NCI-H146 (cell line): ENCODE measurements around the gene SLC27A6.
"Not testable (repeated sequence)": the region's sequence is repeated elsewhere in the genome, so short reads cannot be mapped to it uniquely, and the experiment has no call there.

Experiments
- DNase-seq: peaks from one replicate; lab custom pipeline; 2025; lab: John Stamatoyannopoulos, UW

Gene SLC27A6

DNA sequence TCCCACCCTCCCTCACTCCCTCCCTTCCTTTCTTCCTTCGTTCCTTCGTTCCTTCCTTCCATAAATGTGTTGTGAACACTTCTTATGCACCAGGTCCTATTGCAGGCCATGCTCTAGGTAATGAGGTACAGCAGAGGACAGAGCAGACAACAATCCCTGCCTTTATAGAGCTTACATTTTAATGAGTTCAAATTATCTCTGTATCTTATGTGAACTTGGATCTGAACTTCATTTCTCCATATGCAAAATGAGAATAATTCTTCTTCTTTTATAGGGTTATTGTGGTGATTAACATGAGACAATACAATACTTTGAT is 37.2 kb downstream of the SLC27A6 start:
- DNase-seq = no peak

DNA sequence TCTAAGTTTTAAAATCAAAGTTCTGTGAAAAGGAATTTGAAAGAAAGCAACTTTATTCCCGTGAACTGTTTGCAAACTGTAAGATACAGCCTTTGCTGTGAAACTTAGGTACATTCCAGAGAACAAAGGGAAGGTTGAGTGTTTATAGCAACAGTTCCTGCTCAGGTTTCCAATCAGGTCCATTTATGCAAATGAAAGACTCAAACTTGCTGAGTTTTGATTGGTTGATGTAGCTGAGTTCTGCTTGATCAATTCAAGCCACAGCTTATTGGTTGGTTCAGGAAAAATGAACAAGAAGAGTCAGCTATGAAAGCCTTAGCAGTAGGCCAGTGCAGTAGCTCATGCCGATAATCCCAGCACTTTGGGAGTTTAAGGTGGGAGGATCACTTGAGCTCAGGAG is 37.9 kb downstream of the SLC27A6 start:
- DNase-seq = no peak

DNA sequence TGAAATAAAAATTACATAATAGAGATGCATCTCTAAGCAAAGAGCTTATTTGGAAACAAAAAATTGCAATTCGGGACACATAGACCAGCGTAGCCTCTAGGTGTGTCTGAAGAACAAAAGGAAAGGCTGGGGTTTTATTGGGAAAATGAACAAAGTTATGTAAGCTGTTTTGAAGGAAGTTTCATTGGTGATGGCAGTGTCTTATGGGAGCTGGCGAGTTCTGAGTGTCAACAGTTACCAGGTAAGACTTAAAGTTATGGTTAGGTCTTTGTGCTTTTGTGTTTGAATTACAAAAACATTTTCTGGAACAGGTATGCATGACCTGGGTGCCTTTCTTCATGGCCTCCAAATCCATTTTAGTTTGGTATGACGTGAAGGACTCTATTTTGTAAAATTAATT is 48.9 kb downstream of the SLC27A6 start:
- DNase-seq = no peak

DNA sequence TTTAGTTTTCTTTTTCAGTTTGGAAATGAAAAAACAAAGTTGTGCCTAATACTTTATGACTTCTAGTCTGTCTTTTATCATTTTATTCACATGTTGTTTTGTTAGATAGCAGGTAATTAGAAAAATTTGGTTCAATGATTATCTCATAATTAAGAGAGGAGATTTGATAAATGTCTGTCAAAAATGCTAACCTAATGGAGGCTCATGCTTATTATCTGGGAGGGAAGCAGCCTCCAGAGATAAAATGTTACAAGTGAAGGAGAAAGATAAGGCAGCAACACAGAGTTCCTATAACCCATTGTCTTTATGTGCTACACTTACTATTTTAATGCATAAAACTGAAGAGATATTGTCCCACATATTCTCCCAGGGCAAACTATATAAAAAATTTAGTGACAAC is 53.5 kb downstream of the SLC27A6 start:
- DNase-seq = no peak

DNA sequence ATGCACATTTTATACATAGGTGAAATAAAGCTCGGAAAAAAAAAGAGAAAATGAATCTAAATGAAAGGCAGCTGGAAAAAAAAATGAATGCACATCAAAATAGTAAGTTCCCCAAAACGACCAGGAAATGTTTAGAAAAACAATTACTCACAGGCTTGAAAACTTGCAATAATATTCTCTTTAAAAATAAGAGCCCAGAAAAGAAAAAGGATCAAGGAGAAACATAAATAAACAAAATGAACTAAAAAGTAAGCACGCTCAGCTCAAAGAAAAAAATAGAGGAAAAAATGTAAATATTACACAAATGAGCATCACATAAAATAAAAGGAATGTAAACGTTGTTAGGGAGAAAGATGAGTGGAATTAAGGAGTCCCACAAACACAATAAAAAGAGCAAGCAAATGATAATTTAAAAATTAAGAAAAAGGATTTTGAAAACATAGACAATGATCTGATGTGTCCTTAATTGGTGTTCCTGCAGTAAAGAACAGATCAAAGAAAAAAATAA is 54.2 kb downstream of the SLC27A6 start:
- DNase-seq = no peak

DNA sequence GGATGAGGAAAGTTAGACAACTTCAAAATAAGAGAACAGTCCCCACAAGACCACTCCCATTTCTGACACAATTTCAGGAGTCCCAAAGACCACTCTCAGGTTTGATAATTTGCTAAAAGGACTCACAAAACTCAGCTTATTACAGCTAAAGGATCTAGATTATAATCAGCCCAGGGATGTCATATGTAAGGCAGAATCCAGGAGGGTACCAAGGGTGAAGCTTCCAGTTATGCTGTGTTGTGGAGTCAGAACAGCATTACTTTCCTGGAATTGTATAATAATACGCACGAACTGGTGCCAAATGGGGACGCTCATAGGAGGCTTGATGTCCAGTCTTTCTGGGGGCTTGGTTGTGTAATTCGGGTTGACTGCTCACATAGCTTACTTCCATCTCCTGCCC is 55.4 kb downstream of the SLC27A6 start:
- DNase-seq = no peak

DNA sequence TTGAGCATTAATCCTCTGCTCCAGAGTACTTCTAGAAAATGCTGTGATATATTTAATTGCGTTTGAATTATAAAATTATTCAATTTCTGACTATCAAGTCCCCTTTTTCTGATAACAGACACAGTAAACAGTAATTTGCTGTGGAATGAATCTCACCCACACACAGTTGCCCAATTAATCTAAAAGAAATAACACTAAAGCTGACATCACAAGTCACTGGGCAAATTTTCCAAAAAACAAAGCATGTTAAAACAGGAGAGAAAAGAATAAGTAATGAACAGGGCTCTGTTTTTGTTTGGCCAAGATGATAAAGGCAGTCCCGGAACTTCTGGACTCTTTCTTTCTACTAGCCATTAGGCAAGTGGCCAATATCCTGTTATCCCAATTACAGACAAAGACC is 56.5 kb downstream of the SLC27A6 start:
- DNase-seq = no peak

DNA sequence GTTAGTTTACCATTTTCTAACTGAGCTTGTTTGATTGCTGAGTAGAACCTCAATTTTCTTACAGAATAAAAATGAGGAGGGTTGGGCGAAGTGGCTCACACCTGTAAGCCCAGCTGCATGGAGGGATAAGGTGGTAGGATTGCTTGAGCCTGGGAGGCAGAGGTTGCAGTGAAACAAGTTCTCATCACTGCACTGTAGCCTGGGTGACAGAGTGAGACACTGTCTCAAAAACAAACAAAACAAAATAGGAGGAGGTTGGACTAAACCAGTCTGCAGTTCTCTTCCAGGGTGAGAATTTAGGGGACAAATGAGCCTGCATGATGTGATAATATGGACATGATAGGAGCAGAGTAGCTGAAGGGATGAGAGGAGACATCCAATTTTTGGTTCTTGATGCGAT is 57.3 kb downstream of the SLC27A6 start:
- DNase-seq = no peak

DNA sequence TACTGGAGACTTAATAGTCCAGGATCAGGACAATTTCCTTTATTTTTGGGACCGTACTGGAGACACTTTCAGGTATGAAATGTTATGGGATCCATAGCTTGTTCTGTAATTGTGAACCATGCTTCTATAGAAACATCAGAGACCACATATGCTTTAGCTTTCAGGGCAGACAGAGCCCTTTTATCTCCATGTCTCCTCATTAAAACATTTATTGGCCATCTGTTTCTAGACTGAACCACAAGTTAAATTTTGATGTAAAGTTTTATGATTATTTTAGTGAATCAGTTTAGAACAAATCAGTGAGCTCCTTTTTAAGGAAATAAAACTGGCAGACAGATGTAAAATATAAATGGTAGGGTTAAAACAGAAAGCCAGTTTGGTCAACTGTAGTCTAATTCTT is 62.0 kb downstream of the SLC27A6 start:
- DNase-seq = no peak

DNA sequence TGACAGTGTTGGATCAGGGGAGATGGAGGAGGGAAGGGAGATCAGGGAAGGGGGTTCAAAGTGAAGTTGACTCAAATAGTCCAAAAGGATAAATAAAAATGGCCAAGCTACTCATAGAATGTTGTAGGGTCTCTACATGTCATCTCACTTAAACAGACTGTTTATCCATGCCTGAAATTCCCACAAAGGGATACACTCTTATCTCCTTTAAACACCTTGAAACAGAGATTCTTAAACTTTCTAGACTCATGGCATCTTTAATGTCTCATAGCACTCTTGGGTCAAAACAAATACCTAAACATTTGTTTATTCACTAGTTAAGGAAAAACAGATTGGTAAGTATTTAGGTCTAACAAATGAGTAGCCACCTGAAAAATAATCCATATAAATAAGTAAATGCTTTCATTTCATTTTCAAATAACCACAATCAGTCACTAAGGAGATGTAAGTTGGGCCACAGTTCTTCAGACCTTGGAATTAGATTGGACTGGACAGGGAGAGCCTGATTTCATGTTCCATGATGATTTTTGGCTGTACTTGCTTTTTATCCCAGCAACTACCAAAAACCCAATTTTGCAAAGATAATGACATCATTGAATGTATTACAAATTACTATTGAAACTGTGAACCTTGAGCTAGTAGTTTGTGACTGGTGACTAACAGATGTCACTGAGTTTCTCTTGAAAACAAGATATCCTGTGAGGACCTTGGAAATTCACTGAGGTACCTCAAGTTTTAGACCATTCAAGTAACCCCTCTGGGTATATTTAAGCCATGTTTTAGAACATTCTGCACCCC is 66.8 kb downstream of the SLC27A6 start:
- DNase-seq = no peak

DNA sequence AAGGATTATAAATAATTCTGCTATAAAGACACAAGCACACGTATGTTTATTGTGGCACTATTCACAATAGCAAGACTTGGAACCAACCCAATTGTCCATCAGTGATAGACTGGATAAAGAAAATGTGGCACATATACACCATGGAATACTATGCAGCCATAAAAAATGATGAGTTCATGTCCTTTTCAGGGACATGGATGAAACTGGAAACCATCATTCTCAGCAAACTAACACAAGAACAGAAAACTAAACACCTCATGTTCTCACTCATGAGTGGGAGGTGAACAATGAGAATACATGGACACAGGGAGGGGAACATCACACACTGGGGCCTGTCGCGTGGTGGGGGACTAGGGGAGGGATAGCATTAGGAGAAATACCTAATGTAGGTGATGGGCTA is 71.0 kb downstream of the SLC27A6 start:
- DNase-seq = not testable (repeated sequence)

DNA sequence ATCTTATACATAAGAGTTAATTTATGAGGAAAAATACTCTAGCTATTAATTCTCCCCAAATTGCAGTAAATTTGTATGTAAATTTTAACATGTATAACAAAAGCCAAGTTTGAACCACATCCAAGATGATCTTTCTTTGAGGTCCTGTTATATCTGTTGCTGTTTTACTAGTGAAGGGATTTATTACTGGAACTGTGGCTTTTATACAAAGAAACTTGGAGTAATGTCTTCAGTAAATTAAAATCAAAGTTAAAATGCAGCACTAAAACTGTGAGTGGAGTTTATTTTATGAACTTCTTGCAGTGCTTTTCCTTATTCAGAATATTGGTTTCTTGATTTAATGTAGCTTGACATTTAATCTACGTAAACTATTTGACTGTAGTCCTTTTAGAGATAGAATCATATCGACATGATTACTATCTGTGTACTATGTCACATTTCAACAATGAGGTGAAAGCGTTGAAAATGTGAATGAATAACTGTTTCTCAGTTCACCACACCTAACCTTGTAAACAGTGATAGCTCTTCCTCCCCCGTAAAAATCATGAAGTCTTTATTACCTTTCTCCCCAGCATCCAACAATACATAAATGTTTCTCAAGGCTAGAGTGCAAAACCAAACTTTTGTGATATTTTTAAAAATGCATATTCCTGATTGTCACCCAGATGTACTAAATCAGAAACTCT is 76.1 kb downstream of the SLC27A6 start:
- no peak for DNase-seq

DNA sequence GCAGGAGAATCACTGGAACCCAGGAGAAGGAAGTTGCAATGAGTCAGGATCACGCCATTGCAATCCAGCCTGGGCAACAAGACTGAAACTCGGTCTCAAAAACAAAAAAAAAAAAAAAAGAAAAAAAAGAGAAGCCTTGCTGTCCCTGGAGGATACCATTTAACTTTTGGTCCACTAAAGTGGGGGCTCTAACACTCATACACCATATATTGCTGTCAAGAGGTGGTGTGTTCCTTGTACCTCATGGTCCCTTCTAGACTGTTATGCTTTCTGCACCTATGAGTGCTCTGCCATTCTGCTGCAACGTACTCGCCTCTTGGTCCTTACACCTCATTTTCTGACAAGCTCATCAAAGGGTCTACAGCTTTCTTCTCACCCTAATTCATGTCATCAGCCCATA is 77.0 kb downstream of the SLC27A6 start:
- DNase-seq = no peak

DNA sequence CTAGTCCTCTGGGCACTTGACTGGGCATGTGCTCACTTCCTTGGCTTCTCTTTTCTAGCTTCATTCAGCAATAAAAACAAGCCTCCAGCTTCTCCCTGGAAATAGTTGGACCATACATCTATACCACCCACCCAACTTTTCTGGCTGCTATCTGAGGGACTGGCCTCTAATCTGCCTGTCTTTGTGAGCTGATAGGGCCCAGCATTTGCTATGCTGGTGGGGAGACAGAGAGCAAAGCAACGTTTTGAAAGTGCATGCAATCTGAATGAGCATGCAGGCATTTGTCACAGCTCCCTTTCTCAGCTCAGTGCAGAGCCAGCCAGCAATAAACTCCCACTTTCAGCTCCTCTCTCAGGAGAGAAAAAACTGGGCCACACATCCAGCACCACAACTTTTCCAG is 78.6 kb downstream of the SLC27A6 start:
- DNase-seq = no peak

DNA sequence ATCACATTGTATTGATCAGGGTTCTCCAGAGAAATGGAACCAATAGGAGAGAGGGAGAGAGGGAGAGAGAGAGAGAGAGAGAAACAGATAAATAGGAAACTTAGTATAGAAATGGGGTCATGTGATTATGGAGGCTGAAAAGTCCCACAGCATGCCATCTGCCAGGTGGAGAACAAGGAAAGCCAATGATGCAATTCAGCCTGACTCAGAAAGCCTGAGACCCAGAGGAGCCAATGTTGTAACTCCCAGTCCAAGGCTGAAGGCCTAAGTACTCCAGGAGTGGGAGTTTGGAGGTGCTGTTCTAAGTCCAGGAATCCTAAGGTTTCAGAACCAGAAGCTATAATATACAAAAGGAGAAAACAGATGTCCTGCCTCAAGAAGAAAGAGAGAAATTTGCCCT is 80.9 kb downstream of the SLC27A6 start:
- DNase-seq = no peak

DNA sequence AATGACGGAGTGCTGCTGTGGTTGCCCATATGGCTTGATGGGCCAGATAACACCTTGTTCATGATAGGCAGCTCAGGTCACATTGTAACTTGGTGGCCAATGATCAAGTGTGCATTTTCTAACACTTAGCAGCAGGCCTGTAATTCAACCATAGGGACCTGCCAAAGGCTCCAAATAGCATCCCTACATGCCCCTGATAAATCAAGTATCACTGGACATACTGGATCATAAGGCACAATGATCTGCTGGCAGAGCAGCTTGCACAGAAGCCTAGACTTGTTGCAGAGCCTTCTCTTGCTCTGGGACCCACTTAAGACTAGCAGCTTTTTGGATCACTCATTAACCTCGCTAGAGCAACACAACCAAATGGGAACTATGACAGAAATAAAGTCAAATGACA is 83.2 kb downstream of the SLC27A6 start:
- no peak for DNase-seq

DNA sequence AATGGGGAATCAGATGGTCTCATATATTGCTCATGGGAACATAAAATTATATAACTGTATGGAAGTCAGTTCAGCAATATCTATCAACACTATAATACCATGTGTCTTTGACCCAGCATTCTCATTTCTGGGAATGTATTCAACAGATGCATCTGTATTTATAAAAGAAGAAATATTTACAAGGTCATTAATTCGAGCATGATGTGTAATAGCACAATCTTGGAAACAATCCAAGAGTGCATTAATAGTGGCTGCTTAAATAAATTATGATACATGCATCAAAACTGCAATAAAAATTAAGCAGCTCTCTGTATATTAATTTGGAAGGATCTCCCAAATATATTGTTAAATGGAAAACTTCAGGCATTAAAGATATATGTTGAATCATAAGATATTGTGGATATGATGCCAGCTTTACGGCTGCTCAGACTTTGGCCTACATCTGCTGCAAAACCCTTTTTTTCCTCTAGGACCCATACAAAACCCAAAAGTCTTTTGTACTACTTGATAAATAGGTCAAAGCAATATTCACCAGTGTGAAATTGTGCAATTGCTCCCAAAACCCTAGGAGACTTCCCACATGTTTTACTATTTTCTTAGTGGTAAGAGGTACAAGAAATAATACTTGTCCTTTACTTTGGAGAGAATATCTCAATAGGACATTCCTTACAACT is 84.0 kb downstream of the SLC27A6 start:
- DNase-seq = no peak

DNA sequence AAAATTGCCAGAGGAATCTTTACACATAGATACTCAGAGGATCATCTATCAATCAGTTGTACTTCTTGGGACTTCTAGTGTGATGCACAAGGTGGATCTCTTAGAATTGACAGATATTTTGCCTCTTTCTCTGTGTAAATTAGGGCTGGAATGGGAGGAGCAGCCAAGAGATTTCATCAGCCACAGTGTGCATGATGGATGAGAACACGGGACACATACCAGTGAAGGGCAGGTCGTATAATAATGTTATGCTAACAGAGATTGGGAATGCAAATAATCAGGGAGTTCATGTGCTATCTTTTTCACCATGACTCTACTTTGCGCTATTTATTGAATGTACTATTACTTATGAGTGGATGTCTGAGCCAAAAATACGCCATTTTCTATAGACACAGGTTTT is 86.0 kb downstream of the SLC27A6 start:
- DNase-seq = no peak

DNA sequence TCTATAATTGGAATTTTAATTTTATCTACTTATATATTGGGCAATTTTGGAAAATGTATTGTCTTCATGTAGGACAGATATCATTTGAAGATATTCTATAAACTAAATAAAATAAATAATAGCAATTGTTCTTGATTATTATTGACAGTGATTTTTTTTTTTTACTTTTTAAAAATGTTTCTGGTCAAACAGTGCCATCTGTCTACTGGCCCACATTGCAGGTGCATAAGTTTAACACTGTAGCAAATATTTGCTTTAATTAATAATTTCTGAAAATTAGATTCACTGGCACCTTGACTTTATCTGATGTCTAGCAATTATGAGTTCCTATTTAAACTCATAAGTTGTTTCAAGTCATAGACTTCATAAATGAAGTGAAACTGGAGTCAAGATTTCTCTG is 88.2 kb downstream of the SLC27A6 start:
- no peak for DNase-seq

DNA sequence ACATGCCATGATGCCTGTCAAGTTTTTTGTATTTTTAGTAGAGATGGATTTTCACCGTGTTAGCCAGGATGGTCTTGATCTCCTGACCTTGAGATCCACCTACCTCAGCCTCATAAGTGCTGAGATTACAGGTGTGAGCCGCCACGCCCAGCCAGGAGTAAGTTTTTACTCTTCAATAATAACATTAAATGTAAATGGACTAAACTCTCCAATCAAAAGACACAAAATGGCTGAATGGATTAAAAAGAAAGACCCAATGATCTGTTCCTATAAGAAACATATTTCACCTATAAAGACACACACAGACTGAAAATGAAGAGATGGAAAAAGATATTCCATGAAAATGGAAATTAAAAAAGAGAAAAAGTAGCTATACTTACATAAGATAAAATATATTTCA is 92.0 kb downstream of the SLC27A6 start:
- DNase-seq = no peak

DNA sequence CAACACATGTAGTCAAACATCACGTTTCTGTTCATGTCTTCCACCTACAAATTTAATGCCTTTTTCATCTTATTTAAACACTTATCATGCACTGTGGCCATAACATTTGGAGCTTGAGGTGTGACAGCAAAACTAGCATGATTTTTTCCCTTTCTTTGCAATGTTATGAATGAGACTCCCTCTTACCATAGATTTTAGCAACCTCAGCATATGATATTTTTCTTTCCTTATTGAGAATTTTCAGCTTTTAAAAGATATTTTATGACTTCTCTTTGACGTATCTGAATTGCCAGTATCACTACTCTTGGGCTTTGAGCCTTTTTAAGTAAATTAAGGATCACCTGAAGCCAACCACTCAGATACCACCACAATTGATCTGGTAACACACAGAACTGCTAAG is 96.6 kb downstream of the SLC27A6 start:
- no peak for DNase-seq

DNA sequence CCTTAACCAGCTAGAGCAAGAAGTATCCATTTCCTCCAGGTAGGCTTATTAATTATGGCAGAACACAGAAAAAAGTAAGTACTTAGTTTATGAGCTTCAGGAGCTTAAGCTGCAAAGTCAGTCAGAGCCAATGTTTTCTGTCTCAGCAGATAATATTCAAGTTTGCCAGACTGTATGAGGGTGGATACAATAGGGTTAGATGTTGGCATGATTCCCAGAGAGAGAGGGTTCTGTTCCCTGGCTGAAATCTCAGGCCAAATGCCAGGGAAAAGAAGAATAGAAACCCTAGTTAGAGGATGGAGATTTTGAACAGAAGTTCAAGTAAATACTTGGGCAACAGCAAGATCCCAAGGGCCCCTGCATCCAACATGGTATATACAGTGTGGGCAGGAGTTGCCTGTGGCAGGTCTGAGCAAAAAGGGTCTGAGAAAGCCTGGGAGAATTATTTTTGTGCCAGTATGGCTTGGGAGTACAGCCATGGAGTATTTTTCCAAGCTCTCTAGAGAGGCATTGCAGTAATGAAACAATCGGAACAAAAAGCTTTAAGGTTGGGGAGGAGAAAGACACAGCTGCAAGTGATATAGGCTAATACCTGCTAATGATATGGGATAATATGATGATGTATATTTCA is 98.3 kb downstream of the SLC27A6 start:
- DNase-seq = no peak

DNA sequence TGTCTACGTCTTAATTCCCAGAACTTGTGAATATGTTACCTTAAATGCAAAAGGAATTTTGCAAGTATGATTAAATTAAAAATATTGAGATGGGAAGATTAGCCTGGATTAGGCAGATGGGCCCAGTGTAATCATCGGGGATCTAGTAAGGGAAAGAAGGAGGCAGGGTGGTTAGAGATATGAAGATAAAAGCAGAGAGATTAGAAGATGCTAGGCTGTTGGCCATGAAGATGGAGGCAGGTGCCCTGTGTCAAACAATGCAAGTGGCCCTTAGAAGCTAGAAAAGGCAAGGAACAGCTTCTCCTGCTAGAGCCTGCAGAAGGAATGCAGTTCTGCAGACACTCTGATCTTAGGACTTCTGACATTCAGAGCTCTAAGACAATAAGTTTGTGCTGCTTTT is 100.4 kb downstream of the SLC27A6 start:
- no peak for DNase-seq
